Measurements from ENCODE around the gene GAS2L3.
"Not testable (repeated sequence)": the region's sequence is repeated elsewhere in the genome, so short reads cannot be mapped to it uniquely, and the experiment has no call there.

Gene GAS2L3

DNA sequence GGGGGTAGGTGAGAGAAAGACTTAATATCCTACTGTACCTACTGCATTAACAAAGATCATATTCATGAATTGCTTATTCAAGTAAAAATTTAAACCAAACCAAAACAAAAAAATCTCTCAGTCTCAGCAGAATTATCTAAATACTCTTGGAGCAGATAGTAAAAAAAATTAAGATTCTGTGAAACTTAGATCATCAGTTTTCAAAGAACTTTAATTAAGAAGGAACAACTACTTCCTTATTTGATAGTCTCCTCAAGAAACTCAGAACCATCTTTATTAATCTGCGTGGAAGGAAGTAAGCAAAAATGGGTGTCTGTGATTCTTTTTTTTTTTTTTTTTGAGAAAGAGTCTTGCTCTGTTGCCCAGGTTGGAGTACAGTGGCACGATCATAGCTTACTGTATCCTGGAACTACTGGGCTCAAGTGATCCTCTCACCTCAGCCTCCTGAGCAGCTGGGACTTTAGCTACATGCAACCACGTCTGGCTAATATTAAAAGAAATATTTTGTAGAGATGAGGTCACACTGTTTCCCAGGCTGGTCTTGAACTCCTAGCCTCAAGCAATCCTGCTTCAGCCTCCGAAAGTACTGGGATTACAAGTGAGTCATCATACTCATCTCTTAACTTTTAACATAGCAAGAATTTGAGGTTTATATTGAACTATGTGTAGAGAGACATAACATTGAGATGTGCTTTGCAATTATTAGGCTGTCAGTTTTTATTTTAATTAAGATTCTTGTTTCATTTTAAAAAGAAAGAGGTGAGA lies 37.4 kb downstream of the GAS2L3 start:
- no peaks in the 10 kb centered on the region for H3K4me1 Mint-ChIP-seq
- ATAC-seq (no peak), DNase-seq (no peak)
- peaks cover 9 to 13% of the 10 kb centered on the region in 2 donors for H3K9me3 Mint-ChIP-seq
- H3K27ac Mint-ChIP-seq, result no peak overlapping the region
- H3K27me3 Mint-ChIP-seq, result peaks cover 8% of the 10 kb centered on the region
- no peak overlapping the region for H3K4me3 Mint-ChIP-seq

DNA sequence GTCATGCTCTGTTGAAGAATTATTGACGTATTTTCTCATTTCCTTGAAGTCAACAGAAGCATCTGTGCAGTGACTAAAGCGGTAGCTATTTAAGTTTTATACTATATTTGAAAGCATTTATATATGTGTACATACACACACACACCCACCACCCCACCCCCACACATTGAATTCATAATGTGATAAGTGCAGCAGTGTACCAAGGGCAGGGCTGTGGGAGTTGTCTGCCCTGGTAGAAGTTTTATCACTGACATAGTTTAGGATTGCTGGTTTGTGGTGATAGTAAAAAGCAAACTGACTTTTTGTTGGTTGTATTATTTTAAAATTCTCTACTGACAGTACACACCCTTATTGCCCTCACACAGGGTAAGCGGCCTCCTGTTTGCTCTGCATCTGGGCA lies 39.1 kb downstream of the GAS2L3 start:
- DNase-seq, result no peak
- no peak overlapping the region for H3K4me3 Mint-ChIP-seq

DNA sequence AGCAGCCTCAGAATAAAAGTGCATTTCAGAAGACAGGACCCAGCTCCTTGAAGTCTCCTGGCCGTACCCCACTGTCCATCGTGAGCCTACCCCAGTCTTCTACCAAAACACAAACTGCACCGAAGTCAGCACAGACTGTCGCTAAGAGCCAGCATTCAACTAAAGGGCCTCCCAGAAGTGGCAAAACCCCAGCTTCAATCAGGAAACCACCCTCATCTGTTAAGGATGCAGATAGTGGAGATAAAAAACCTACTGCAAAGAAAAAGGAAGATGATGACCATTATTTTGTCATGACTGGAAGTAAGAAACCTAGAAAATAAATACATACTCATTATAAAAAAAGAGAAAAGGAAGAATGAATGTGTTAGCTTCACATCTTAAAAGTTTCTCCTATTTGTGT lies 51.1 kb downstream of the GAS2L3 start:
- Mint-ChIP-seq H3K4me1 (no peaks in the 10 kb centered on the region), H3K4me3 (no peak overlapping the region), H3K27me3 (peaks cover 9% of the 10 kb centered on the region), H3K9me3 (no peaks in the 10 kb centered on the region), H3K27ac (no peak overlapping the region)
- DNase-seq (no peak), ATAC-seq (no peak)

More for the DNA sequence above, 39.1 kb downstream of the GAS2L3 start:
- Mint-ChIP-seq H3K27ac (no peak overlapping the region), H3K27me3 (peaks cover 2% of the 10 kb centered on the region), H3K9me3 (peaks cover 1 to 3% of the 10 kb centered on the region in 2 donors), H3K4me1 (no peaks in the 10 kb centered on the region)
- no peak for ATAC-seq

GRCh38 chr12:100632445-100632892 lies 59.0 kb downstream of the GAS2L3 start:
- no peaks in the 10 kb centered on the region for H3K4me1 Mint-ChIP-seq
- no peak overlapping the region for H3K27ac Mint-ChIP-seq
- no peak overlapping the region for H3K4me3 Mint-ChIP-seq
- no peaks in the 10 kb centered on the region for H3K27me3 Mint-ChIP-seq
- no peaks in the 10 kb centered on the region for H3K9me3 Mint-ChIP-seq
- ATAC-seq, result no peak
- no peak for DNase-seq

- not testable (repeated sequence) for H3K4me1 Mint-ChIP-seq, ATAC-seq, H3K27ac Mint-ChIP-seq, H3K9me3 Mint-ChIP-seq, H3K4me3 Mint-ChIP-seq, H3K27me3 Mint-ChIP-seq, DNase-seq
Measured at GRCh38 chr12:100633082-100633785, 59.8 kb downstream of the GAS2L3 start.

- Mint-ChIP-seq H3K4me1 (no peaks in the 10 kb centered on the region), H3K27ac (no peak overlapping the region), H3K27me3 (no peaks in the 10 kb centered on the region), H3K4me3 (no peak overlapping the region), H3K9me3 (peaks cover 0 to 27% of the 10 kb centered on the region in 2 donors)
- ATAC-seq, result no peak
- DNase-seq, result no peak
Measured at GRCh38 chr12:100643246-100643645, 69.8 kb downstream of the GAS2L3 start.

GRCh38 chr12:100646896-100647295 lies 73.4 kb downstream of the GAS2L3 start:
- Mint-ChIP-seq H3K27me3 (peaks cover 17% of the 10 kb centered on the region), H3K9me3 (peaks cover 9 to 20% of the 10 kb centered on the region in 2 donors)
- no peak for ATAC-seq

GRCh38 chr12:100651108-100651507 lies 77.6 kb downstream of the GAS2L3 start:
- Mint-ChIP-seq H3K27me3 (peaks cover 26% of the 10 kb centered on the region), H3K4me3 (no peak overlapping the region), H3K27ac (no peak overlapping the region), H3K9me3 (peaks cover 9 to 13% of the 10 kb centered on the region in 2 donors), H3K4me1 (no peaks in the 10 kb centered on the region)
- no peak for DNase-seq
- ATAC-seq, result no peak

More at GRCh38 chr12:100646896-100647295, 73.4 kb downstream of the GAS2L3 start:
- H3K4me1 Mint-ChIP-seq, result no peaks in the 10 kb centered on the region
- H3K4me3 Mint-ChIP-seq, result no peak overlapping the region
- no peak overlapping the region for H3K27ac Mint-ChIP-seq
- no peak for DNase-seq

GRCh38 chr12:100651694-100652093 lies 78.2 kb downstream of the GAS2L3 start:
- DNase-seq (no peak), ATAC-seq (no peak)
- Mint-ChIP-seq H3K27ac (no peak overlapping the region), H3K27me3 (peaks cover 26% of the 10 kb centered on the region), H3K9me3 (peaks cover 9 to 13% of the 10 kb centered on the region in 2 donors), H3K4me3 (no peak overlapping the region), H3K4me1 (no peaks in the 10 kb centered on the region)

DNA sequence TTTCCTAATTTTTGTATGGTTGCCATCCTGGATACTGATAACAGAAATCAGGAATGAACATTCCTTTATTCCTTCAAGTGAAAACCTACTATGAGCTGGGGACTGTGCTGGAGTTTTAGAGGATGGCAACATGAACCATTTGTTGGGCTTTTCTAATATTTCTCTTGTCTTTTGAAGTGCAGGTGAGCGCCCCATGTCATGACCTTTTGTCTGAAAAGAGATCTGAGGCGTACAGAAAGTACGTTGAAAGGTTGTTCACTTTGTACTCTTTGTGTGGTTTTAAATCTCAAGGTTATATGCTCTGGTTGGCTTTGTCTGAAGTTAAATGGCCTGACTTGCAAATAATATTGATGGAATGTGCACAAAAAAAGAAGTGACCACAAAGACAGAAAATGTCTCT lies 79.0 kb downstream of the GAS2L3 start:
- Mint-ChIP-seq H3K9me3 (peaks cover 12 to 14% of the 10 kb centered on the region in 2 donors), H3K27me3 (peaks cover 26% of the 10 kb centered on the region), H3K27ac (no peak overlapping the region), H3K4me1 (no peaks in the 10 kb centered on the region), H3K4me3 (no peak overlapping the region)
- DNase-seq (no peak), ATAC-seq (no peak)

DNA sequence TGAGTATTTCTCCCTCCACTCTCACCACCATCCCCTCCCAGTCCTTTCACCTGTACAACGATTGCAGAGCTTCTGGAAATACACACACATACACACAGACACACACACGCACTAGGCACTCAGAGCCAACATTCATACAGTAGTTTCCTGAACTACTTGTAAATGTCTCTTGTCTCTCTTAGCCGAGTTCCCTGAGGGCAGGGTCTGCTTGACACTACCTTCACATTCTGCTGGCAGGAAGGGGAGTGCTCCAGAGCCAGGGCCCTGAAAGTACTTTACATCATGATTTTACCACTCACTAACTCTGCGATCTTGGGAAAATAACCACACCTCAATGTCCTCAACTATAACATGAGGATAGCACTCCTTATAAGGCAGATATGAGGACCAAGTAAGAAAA lies 82.7 kb downstream of the GAS2L3 start:
- Mint-ChIP-seq H3K9me3 (peaks cover 10 to 16% of the 10 kb centered on the region in 2 donors), H3K4me3 (no peak overlapping the region)
- ATAC-seq, result no peak

DNA sequence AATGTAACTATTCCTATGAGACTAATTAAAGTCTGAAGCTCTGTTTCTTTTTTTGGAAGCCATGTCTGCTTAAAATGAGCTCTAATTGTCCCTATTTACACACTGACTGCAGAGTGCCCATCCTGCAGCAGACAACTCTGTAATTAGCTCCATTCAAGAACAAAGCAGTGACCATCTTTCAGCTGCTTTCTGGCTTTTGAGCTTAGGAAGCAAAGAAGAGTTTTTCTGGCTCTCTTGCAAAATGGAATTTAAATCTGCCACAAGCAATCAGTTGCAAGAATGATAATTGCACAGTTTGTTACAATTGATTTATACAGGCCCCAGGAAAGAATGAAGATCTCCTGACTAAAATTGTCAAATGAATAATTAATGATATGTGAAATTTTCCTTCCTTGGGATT lies 83.4 kb downstream of the GAS2L3 start:
- no peaks in the 10 kb centered on the region for H3K4me1 Mint-ChIP-seq
- H3K27ac Mint-ChIP-seq, result no peak overlapping the region
- no peak for ATAC-seq
- peaks cover 18% of the 10 kb centered on the region for H3K27me3 Mint-ChIP-seq
- DNase-seq, result no peak
- no peak overlapping the region for H3K4me3 Mint-ChIP-seq
- H3K9me3 Mint-ChIP-seq, result peaks cover 7 to 12% of the 10 kb centered on the region in 2 donors

More for the DNA sequence above, 82.7 kb downstream of the GAS2L3 start:
- Mint-ChIP-seq H3K4me1 (no peaks in the 10 kb centered on the region), H3K27me3 (peaks cover 23% of the 10 kb centered on the region), H3K27ac (no peak overlapping the region)
- no peak for DNase-seq

- H3K9me3 Mint-ChIP-seq, result peaks cover 7 to 12% of the 10 kb centered on the region in 2 donors
- H3K4me3 Mint-ChIP-seq, result no peak overlapping the region
- no peak for DNase-seq
- peaks cover 12% of the 10 kb centered on the region for H3K27me3 Mint-ChIP-seq
- no peaks in the 10 kb centered on the region for H3K4me1 Mint-ChIP-seq
- H3K27ac Mint-ChIP-seq, result no peak overlapping the region
- no peak for ATAC-seq
Measured at GRCh38 chr12:100661300-100661951, 87.9 kb downstream of the GAS2L3 start.

GRCh38 chr12:100666588-100666987 lies 93.1 kb downstream of the GAS2L3 start:
- H3K9me3 Mint-ChIP-seq, result no peaks in the 10 kb centered on the region
- no peak overlapping the region for H3K4me3 Mint-ChIP-seq
- ATAC-seq (no peak), DNase-seq (no peak)
- peaks cover 12% of the 10 kb centered on the region for H3K27me3 Mint-ChIP-seq
- no peak overlapping the region for H3K27ac Mint-ChIP-seq
- no peaks in the 10 kb centered on the region for H3K4me1 Mint-ChIP-seq

DNA sequence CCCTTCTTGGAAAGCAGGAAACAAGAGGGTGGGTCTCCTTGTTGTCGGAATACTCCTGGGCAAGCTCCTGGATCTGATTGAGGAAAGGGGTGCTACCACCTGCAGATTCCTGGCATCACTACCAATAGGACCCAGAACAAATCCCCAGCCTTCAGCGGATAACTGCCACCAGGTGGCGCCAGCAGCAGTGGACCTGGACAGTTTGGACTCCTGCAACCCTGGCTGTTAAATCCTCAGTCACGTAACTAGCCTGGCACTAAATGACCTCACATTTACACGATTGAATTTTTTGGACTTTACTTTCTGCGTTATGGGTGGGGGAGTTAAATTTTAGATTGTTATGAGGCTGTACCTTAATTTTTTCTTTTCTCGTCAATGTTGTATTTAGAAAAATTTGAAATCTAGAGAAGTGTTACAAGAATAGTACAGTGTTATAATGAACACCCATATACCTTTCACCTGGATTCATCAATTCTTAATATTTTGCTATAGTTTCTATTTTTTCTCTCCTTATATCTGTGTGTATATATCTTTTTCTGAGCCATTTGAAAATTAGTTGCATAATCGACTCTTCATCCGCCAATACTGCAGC lies 95.6 kb downstream of the GAS2L3 start:
- Mint-ChIP-seq H3K4me3 (no peak overlapping the region), H3K27me3 (peaks cover 32% of the 10 kb centered on the region), H3K9me3 (no peaks in the 10 kb centered on the region), H3K27ac (no peak overlapping the region), H3K4me1 (no peaks in the 10 kb centered on the region)
- ATAC-seq (peak; percentile 75), DNase-seq (peak; percentile 39 to 49)

Data from stimulated activated naive CD8-positive, alpha-beta T cell treated with anti-CD3 and anti-CD28 coated beads, Interleukin-15, amount 100 ng/mL, for 72 hours (primary cell).